HL-60/S4 (cell line): ENCODE results near the gene MMP21.

Source experiments
- in situ Hi-C: fragments of 300-500 bp; cut with MboI; formaldehyde crosslinking; loops from 2 replicates; pipeline ENCODE4 v1.14.3; 2022; ENCODE audit warnings: low sequenced_read_pairs

The MMP21 gene, protein sequence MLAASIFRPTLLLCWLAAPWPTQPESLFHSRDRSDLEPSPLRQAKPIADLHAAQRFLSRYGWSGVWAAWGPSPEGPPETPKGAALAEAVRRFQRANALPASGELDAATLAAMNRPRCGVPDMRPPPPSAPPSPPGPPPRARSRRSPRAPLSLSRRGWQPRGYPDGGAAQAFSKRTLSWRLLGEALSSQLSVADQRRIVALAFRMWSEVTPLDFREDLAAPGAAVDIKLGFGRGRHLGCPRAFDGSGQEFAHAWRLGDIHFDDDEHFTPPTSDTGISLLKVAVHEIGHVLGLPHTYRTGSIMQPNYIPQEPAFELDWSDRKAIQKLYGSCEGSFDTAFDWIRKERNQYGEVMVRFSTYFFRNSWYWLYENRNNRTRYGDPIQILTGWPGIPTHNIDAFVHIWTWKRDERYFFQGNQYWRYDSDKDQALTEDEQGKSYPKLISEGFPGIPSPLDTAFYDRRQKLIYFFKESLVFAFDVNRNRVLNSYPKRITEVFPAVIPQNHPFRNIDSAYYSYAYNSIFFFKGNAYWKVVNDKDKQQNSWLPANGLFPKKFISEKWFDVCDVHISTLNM

GRCh38 chr10:125775491-125776106 lies at the start of gene MMP21:
Gene MMP21 (minus strand): TSS chr10:125775821. CDS start chr10:125775821, 0 bp downstream.
- in situ Hi-C loops: no loop called here

DNA sequence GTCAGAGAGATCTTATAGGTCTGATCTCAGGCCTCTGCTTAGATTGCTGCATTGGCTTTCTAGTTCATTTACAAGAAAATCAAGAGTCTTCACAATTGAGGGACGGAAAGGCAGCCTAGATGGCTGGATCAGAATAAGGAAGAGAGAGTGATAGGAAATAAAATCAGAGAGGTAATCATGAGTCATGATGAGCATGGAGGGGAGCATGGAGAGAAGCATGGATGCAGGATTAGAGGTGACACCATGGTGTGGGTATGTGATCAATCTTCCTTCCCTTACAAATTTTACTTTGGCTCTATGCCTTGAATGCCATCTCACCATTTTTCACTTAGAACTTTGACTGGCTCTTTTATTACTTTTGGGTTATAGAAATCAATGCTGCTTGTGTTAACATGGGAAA lies 49.1 kb upstream of the MMP21 start:
- in situ Hi-C loops: no loop called here

- in situ Hi-C loops: no loop called here
Observed at GRCh38 chr10:125823663-125824251, 48.1 kb upstream of the MMP21 start.

DNA sequence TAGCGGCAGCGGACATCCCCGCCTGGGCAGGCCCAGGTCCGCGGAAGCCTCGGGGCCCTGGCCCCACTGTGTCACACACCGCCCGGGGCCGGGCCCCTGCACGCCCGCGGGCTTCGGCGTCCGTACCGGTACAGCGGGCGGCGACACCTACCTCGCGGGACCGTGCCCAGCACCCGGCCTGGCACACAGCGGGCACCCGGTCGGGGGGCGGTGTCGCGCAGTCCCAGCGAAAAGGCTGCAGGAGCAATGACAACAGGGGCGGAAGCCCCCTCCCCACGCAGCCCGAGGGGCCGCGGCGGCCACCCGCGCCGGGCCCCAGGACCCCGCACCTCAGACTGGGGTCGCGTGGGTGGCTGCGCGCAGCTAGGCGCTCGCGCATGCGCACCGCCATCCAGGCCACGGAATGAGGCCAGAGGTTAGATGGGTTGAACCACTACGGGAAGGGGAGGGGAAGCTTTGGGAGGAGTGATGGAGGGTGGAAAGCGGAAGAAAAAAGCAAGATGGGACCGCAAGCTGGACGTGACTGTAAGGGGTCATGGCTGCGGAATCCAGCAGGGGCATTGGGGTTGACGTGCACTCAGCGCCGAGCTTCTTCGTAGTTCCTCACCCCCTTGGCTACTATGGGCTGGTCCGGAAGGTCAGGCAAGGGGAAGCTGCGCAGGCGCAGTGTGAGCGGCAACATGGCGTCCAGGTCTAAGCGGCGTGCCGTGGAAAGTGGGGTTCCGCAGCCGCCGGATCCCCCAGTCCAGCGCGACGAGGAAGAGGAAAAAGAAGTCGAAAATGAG lies 47.4 kb upstream of the MMP21 start, which contains the start of the genes BCCIP and UROS:
Gene BCCIP (plus strand): TSS at position 669 of the 785 bp plus-strand sequence. CDS start 12 bp downstream, at position 681.
Gene UROS (minus strand): TSS at position 381 of the 785 bp plus-strand sequence. CDS start 6,759 bp downstream, outside the sequence.
- in situ Hi-C loops: no loop called here

DNA sequence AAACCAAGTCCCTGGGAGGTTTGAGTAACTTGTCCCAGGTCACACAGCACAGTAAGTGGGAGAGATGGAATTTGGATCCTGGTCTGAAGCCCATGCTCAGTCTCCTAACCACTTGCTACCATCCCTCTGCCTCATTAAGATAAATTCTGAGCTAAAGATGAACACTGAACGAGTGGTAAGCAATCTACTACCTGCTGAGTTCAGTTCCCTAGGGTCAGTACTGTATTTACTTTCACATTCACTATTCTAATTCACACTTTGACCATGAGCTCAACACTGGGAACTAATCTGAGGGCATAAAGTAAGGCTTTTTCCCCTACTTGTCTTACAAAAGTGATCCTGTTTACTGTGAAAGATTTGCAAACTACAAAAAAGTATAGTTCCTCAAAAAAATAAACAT lies 45.1 kb upstream of the MMP21 start:
- in situ Hi-C loops: no loop called here

GRCh38 chr10:125817337-125817946 lies 41.8 kb upstream of the MMP21 start:
- in situ Hi-C loops: no loop called here

- in situ Hi-C loops: no loop called here
Observed at GRCh38 chr10:125816548-125816947, 40.9 kb upstream of the MMP21 start.

DNA sequence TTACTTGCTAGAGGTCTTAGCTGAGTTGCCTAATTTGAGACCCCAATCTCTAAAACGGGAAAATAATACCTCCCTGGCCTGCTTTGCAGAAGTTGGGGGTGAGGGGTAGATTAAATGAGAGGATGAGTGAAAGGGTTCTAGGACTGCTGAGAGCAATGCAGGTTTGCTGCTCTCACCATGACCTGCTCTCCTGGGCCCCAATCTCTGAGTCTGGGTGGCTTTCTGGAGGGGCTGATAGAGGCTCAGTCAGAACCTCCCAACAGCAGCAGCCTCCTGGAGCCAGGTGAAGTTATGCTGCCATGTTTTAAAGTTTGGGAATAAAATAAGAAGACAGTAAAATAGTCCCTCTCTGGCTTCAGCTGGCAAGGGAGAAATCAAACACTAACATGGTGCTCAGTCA lies 40.1 kb upstream of the MMP21 start:
- in situ Hi-C loops: no loop called here

DNA sequence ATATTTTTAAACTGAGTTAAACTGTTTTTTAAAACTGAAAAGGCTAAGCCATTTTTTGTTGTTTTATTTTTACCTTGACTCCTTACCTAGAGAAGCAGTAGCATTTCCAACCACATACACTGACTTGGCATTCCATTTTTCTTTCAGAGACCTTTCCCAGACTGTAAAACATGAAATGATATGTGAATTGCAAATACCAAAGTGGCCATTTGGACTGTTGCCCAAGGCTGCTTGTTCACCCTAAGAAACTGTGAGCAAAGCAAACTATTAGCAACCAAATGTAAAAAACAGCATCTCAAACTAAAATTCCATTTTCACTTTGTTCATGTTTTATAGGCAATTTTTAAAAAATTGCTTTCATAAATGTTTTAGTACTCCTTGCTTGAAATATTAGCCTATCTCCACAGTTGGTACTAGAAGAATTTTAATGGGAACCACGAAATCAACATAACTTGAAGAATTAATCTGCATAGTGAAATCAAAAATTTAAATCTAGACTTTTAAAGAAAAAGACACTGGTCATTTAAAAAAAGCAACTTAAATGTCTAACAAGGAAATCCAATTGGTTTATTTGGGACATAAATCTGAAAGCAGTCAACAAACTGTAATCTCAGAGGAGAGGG lies 36.6 kb upstream of the MMP21 start:
- in situ Hi-C loops: no loop called here

DNA sequence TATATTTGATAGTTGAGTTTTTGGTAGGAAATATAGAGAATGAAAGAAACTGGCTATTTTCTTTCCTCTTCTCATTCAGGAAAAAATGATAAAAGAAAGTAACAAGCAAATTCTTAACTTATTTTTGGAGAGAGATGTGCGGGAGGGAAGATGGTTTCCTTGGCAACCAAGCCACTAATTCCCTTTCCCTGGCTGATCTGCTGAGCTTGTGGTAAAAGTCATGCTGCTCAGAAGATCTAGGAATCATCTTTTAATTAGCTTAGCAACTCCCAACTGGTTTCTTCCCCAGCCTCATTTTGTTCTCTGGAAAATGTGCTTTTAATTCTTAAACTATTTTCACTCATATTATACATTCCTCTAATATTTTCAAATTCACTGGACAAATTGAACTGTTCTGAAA lies 35.6 kb upstream of the MMP21 start:
- in situ Hi-C loops: no loop called here

GRCh38 chr10:125808047-125808446 lies 32.4 kb upstream of the MMP21 start:
- in situ Hi-C loops: no loop called here

DNA sequence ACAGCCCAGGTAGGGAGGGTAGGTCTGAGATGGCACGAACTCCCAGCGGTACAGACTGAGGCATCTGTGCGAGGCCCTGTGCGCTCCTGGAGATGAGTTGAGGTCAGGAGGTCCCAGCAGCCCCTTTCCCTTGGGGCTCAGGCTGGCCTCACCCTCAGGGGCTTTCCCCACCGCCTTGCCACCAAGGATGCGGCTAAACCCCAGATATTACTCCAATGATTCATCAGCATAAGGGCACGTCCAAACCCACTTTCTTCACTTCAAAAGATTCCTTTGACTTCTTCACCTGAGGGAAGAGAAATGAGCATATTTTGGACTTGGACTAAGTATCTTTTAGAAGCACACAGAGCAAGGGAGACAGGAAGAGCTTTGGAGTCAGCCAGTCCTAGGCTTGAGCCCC lies 27.1 kb upstream of the MMP21 start:
- in situ Hi-C loops: no loop called here

GRCh38 chr10:125802131-125802530 lies 26.5 kb upstream of the MMP21 start:
- in situ Hi-C loops: no loop called here

DNA sequence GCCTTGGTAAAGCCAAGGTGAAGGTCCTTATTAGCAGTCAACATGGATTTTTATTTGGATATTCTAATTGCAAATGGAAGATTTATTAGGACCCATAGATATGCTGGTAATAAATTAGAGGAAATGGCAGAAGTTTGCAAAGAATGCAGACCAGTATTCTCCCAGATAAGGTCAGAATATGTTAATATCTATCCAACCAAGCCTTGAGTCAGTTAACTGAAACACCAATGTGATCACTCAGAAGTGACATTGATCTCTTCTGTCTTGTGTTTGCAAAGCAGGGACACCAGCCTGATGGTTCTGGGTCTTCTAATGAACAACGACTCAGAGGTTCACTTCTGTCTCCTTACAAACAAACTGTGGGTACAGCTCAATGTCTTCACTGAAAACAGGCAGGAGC lies 26.0 kb upstream of the MMP21 start:
- in situ Hi-C loops: no loop called here

GRCh38 chr10:125799451-125800182 lies 24.0 kb upstream of the MMP21 start:
- in situ Hi-C loops: no loop called here

DNA sequence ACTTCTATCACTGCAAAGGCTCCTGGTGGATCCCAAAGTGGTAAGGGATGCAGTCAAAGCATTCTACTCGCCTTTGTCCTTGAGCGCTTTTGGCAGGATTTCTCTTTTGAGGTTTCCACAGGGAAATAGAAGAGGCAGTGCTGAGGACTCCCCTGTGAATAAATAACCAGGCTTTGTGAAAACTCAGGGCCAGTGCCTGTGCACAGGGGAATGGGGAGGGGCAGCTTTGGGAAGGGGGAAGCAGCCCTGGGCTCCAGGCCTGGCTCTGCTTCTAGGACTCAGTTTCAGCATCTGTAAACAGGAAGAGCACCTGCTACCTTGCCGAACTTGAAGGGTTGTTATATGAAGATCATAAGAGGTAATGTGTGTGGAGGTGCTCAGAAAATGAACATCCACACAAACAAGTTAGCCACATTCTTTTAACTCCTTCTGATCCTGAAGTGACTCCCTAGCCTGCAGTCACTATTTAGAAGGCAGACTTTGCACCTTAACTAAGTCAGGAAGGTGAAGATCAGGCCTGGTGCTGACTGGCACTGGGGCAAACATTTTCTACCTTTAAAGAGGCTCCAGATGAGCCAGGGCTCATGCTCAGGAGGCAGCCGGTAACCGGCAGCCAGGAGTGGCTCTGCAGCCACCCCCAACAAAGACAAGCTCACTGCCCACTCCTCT lies 22.5 kb upstream of the MMP21 start:
- in situ Hi-C loops: no loop called here

- in situ Hi-C loops: no loop called here
Observed at GRCh38 chr10:125797424-125797823, 21.8 kb upstream of the MMP21 start.

DNA sequence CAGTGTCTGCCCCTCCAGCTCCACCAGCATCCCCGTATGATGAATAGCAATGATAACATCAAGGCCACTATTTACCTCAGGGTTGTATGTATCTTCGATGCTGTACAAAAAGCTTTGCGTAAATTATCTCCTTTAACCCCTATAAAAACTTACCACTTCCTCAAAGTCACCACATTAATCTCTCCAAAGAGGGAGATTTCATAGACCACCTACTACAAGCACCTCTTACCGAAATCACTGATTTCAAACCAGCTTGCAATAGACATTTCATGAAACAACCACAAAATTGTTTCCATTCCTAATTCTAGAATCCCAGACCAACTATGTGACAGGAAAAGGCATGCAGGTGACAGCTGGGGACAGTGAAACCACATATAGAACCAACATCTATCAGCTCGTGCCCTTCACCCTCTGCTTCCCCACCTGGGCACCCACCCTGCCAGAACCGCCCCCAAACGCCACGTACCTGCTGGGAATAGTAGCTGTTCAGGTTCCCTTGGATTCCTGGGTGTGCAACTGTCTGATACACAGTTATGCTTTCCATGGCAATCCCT lies 20.1 kb upstream of the MMP21 start:
- in situ Hi-C loops: no loop called here
